Brain pericyte (primary cell): ENCODE results near the gene ILDR1.
"Not testable (repeated sequence)": the region's sequence is repeated elsewhere in the genome, so short reads cannot be mapped to it uniquely, and the experiment has no call there.

ENCODE experiments used
- DNase-seq: peaks from one replicate; pipeline ENCODE4 v3.0.0-alpha.2; 2012; ENCODE audit warnings: low read depth, low spot score

The ILDR1 gene

GRCh38 chr3:122021811-122022401 is at the start of gene ILDR1:
ILDR1 (minus strand) TSS chr3:122022247; CDS start chr3:122022077, 170 bp downstream.
- no peak for DNase-seq

GRCh38 chr3:122067588-122068240 is 45.7 kb upstream of the ILDR1 start:
- DNase-seq, result no peak

GRCh38 chr3:122067214-122067550 is 45.1 kb upstream of the ILDR1 start:
- DNase-seq, result no peak

- DNase-seq, result no peak
Measured at GRCh38 chr3:122066331-122067213, 44.5 kb upstream of the ILDR1 start.

- DNase-seq, result no peak
Measured at GRCh38 chr3:122064326-122064725, 42.3 kb upstream of the ILDR1 start.

GRCh38 chr3:122063908-122064307 is 41.9 kb upstream of the ILDR1 start:
- DNase-seq, result no peak

GRCh38 chr3:122060040-122060698 is 38.1 kb upstream of the ILDR1 start:
- DNase-seq, result no peak

- DNase-seq, result no peak
Measured at GRCh38 chr3:122058294-122058693, 36.2 kb upstream of the ILDR1 start.

GRCh38 chr3:122057671-122058070 is 35.6 kb upstream of the ILDR1 start:
- no peak for DNase-seq

- no peak for DNase-seq
Measured at GRCh38 chr3:122055215-122055614, 33.2 kb upstream of the ILDR1 start, which contains the start of gene CD86. CD86 (plus strand) TSS chr3:122055362; CDS start chr3:122055490, 128 bp downstream.

GRCh38 chr3:122052968-122053367 is 30.9 kb upstream of the ILDR1 start:
- DNase-seq, result no peak

- DNase-seq, result not testable (repeated sequence)
Measured at GRCh38 chr3:122047773-122048172, 25.7 kb upstream of the ILDR1 start.

GRCh38 chr3:122047296-122047695 is 25.2 kb upstream of the ILDR1 start:
- DNase-seq, result not testable (repeated sequence)

GRCh38 chr3:122033023-122033422 is 11.0 kb upstream of the ILDR1 start:
- no peak for DNase-seq

- no peak for DNase-seq
Measured at GRCh38 chr3:122032531-122032930, 10.5 kb upstream of the ILDR1 start.

- DNase-seq, result no peak
Measured at GRCh38 chr3:122031123-122031468, 9.0 kb upstream of the ILDR1 start.

GRCh38 chr3:122030381-122031122 is 8.5 kb upstream of the ILDR1 start:
- DNase-seq, result no peak

GRCh38 chr3:122025296-122025695 is 3.2 kb upstream of the ILDR1 start:
- no peak for DNase-seq

- DNase-seq, result no peak
Measured at GRCh38 chr3:122024800-122025199, 2.8 kb upstream of the ILDR1 start.

GRCh38 chr3:122023335-122023910 is 1.4 kb upstream of the ILDR1 start:
- no peak for DNase-seq

GRCh38 chr3:122021037-122021436 is 1.0 kb downstream of the ILDR1 start:
- DNase-seq, result no peak
